Colonic mucosa (tissue), 4 donors: Measurements from ENCODE around the gene CPLX3. TPM values are rescaled to one million over a fixed set of nuclear protein-coding genes. Genes with fewer than 3 reads are reported as not detected.

Experiments
- DNase-seq: peaks from one replicate; pipeline ENCODE4 v3.0.0-alpha.2; 2020
- H3K27ac ChIP-seq: fragments of 200-600 bp; one replicate; pipeline ENCODE4 v1.8.0; 2021
- H3K27me3 ChIP-seq: fragments of 200-600 bp; one replicate; pipeline ENCODE4 v1.8.0; 2021
- H3K36me3 ChIP-seq: fragments of 200-600 bp; one replicate; pipeline ENCODE4 v1.8.0; 2021
- H3K4me1 ChIP-seq: fragments of 200-600 bp; one replicate; pipeline ENCODE4 v1.8.0; 2021; ENCODE audit warnings: mild to moderate bottlenecking
- H3K4me3 ChIP-seq: fragments of 200-600 bp; one replicate; pipeline ENCODE4 v1.8.0; 2021
- H3K9ac ChIP-seq, 2 donors: one replicate each; pipeline ENCODE4 v1.7.0; 2013; ENCODE audit warnings: control low read depth in 2 of 2, low read depth in 2 of 2, low read length in 2 of 2
- H3K9me3 ChIP-seq: fragments of 200-600 bp; one replicate; pipeline ENCODE4 v1.8.0; 2021
- intact Hi-C: fragments of 100-400 bp; cut with DNase I; formaldehyde crosslinking; loops from one replicate; pipeline ENCODE4 v1.14.1; 2022
- total RNA-seq, 2 donors: library from RNA; stranded (reverse); fragmentation: NEBNext Ultra II Directional in 1 of 2; extraction: Animal tissue kit (Norgen Biotek cat#: 25700) in 1 of 2; gene quantifications; one replicate each; pipeline ENCODE4 v1.2.1, GENCODE V29; 2021
- TF ChIP-seq, protein P1 (sequence below): fragments of 200-600 bp; IDR thresholded peaks from one replicate; pipeline ENCODE4 v1.8.0; 2022; ENCODE audit warnings: antibody characterized with exemption, mild to moderate bottlenecking
- donor health status: healthy.
- donor health status: DM: no; HTN: no; CAD: no.
- donor health status: DM: no; HTN: no; CAD: no.

CPLX3 gene
- total RNA-seq, 2 donors from 2014 or later: not detected

DNA sequence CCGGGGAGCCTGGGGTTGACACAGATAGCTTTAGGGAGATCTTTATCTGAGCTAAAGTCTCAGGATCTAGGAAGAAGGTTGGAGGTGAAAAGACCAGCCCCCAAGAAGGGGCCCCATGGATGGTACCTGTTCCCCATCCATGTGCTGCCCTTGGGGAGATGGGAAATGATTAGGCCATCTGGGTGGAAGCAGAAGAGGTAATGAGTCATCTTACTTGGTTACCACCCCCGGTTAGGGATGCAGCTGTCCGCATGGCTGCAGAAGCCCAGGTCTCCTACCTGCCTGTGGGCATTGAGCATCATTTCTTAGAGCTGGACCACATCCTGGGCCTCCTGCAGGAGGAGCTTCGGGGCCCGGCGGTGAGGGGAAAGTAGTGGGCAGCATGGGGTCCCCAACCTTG, 3.1 kb upstream of the CPLX3 start:
- peaks cover 9% of the 10 kb centered on the region for H3K27me3 ChIP-seq
- H3K36me3 ChIP-seq: no peaks in the 10 kb centered on the region
- DNase-seq: no peak
- H3K4me3 ChIP-seq: no peak overlapping the region
- no peaks in the 10 kb centered on the region for H3K9me3 ChIP-seq
- no peak overlapping the region for H3K9ac ChIP-seq
- H3K27ac ChIP-seq: no peak overlapping the region
- peaks cover 7% of the 10 kb centered on the region for H3K4me1 ChIP-seq
- intact Hi-C loops: no loop called here
- TF ChIP-seq, protein P1, sequence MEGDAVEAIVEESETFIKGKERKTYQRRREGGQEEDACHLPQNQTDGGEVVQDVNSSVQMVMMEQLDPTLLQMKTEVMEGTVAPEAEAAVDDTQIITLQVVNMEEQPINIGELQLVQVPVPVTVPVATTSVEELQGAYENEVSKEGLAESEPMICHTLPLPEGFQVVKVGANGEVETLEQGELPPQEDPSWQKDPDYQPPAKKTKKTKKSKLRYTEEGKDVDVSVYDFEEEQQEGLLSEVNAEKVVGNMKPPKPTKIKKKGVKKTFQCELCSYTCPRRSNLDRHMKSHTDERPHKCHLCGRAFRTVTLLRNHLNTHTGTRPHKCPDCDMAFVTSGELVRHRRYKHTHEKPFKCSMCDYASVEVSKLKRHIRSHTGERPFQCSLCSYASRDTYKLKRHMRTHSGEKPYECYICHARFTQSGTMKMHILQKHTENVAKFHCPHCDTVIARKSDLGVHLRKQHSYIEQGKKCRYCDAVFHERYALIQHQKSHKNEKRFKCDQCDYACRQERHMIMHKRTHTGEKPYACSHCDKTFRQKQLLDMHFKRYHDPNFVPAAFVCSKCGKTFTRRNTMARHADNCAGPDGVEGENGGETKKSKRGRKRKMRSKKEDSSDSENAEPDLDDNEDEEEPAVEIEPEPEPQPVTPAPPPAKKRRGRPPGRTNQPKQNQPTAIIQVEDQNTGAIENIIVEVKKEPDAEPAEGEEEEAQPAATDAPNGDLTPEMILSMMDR: no peak

DNA sequence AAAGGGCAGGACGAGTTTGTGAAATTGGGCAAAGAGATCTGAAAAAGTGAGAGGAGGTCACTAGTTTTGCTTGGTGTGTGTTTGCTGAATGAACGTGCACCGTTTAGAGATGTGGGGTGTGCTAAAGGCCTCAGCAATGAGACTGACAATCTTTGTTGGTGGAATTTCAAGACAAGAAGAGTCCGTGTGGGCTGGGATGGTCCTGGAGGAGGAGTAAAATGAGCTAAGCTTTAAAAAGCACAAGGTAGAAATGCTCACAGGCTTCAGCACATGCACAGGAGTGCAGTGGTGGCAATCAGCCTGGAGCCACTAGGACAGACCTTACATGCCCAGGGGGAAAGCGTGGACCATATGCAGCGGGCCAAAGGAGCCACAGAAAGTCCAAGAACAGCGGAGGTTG, 1.5 kb upstream of the CPLX3 start:
- TF ChIP-seq, protein P1: no peak
- Histone ChIP-seq H3K9me3 (no peaks in the 10 kb centered on the region), H3K27ac (no peak overlapping the region), H3K9ac (no peak overlapping the region), H3K27me3 (peaks cover 9% of the 10 kb centered on the region), H3K4me3 (no peak overlapping the region), H3K4me1 (no peaks in the 10 kb centered on the region), H3K36me3 (no peaks in the 10 kb centered on the region)
- no peak for DNase-seq
- intact Hi-C loops: no loop called here

DNA sequence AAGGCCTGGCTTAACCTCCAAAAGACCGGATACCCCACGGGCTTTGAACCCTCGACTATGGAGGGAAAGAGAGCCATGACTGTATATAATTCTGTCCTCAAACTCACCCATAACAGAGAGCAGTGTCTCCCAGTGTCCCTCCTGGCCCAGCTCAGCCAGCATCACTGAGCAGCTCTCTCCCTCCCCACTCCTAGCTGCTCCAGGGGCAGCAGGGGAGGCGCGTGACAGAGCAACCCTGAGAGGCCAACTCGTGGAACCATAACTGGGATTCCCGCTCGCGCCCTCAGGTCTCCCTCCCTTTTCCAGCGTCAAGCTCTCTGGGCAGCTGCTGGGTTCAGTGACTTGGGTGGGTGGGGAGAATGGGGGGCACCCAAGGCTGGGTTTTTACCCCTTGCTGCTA, 561 bp upstream of the CPLX3 start:
- no peak overlapping the region for H3K9ac ChIP-seq
- H3K4me1 ChIP-seq: no peaks in the 10 kb centered on the region
- H3K4me3 ChIP-seq: no peak overlapping the region
- no peak overlapping the region for H3K27ac ChIP-seq
- TF ChIP-seq, protein P1: no peak
- DNase-seq: no peak
- H3K27me3 ChIP-seq: peaks cover 9% of the 10 kb centered on the region
- H3K36me3 ChIP-seq: no peaks in the 10 kb centered on the region
- intact Hi-C loops: no loop called here
- H3K9me3 ChIP-seq: no peaks in the 10 kb centered on the region

DNA sequence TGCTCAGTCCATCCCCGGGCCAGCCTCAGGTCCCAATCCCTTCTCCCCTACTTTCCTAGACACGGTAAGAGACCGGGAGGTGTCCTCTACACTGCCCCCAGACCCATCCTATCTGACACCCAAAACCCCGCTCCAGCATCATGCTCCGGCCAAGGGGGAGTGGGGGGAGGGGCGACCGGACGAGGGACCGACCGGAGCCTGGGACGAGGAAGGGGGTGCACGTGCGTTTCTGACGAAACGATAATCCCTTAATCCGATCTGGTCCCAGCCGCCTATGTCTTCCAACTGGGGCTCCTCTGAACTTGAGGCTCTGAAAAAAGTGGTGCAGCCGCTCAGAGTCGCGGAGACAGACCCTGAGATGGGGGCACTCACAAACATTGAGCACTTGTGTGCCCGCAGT, 494 bp downstream of the CPLX3 start:
- TF ChIP-seq, protein P1: no peak
- no peak for DNase-seq
- H3K27me3 ChIP-seq: peaks cover 9% of the 10 kb centered on the region
- H3K36me3 ChIP-seq: no peaks in the 10 kb centered on the region
- H3K27ac ChIP-seq: no peak overlapping the region
- no peak overlapping the region for H3K9ac ChIP-seq
- intact Hi-C loops: no loop called here
- H3K4me1 ChIP-seq: no peaks in the 10 kb centered on the region
- no peaks in the 10 kb centered on the region for H3K9me3 ChIP-seq
- H3K4me3 ChIP-seq: no peak overlapping the region

DNA sequence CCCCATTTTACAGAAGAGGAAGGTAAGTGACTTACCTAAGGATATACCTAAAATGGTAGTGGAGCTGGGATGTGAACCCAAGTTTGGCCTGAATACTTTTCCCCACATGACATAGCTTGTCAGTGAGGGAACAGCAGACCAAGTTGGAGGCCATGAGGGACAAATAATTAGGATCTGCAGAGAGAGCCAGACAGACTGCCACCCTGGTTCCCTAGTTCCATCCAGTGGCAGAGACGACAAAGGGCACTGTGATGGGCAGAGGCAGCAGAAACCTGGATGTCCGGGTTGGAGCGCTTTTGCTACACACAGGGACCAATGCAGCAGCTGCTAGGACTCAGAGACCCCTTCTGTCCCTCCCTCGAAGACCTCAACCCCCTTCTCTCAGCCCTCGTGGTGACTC, 1.2 kb downstream of the CPLX3 start:
- DNase-seq: no peak
- H3K9ac ChIP-seq: no peak overlapping the region
- intact Hi-C loops: no loop called here
- no peaks in the 10 kb centered on the region for H3K36me3 ChIP-seq
- TF ChIP-seq, protein P1: no peak
- no peaks in the 10 kb centered on the region for H3K9me3 ChIP-seq
- peaks cover 9% of the 10 kb centered on the region for H3K27me3 ChIP-seq
- H3K4me3 ChIP-seq: no peak overlapping the region
- no peaks in the 10 kb centered on the region for H3K4me1 ChIP-seq
- no peak overlapping the region for H3K27ac ChIP-seq

DNA sequence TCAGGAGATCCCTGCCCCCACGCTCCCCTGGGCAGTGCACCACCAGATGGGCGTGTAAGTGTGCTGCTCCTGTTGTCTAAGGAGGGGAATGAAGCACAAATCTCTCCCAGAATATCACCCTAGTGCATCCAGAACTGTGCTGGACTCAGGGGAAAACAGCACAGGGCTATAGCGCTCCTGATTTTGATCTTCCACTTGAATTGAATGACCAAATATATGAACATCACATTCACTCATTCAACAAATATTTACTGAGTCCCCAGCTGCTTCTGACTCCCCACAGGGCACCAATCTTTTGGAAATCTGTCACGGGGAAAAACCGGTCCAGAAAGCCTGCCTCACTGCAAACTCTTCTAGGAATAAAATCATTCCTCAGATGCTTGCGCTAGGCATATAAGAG, 2.4 kb downstream of the CPLX3 start:
- no peaks in the 10 kb centered on the region for H3K36me3 ChIP-seq
- peaks cover 9% of the 10 kb centered on the region for H3K27me3 ChIP-seq
- no peak overlapping the region for H3K27ac ChIP-seq
- H3K4me3 ChIP-seq: no peak overlapping the region
- DNase-seq: no peak
- H3K9me3 ChIP-seq: no peaks in the 10 kb centered on the region
- H3K4me1 ChIP-seq: no peaks in the 10 kb centered on the region
- TF ChIP-seq, protein P1: no peak
- intact Hi-C loops: no loop called here
- H3K9ac ChIP-seq: no peak overlapping the region
